CD14-positive monocyte (primary cell): ENCODE measurements around the gene PARVB. TPM values are rescaled to one million over a fixed set of nuclear protein-coding genes. Genes with fewer than 3 reads are reported as not detected.

Experiments
- DNase-seq, 3 donors: peaks; one replicate each; pipeline ENCODE4 v3.0.0-alpha.2; 2011 to 2022
- H2AFZ ChIP-seq: 2 replicates; pipeline ENCODE4 v1.6.0; 2012; ENCODE audit warnings: mild to moderate bottlenecking, low read depth, low read length, inconsistent platforms; ENCODE audit not compliant: insufficient read depth, poor library complexity, severe bottlenecking
- H3K27ac ChIP-seq, 2 donors: 1 replicate in 1 of 2; 2 replicates in 1 of 2; pipeline ENCODE4 v1.5.1; 2012 to 2013; ENCODE audit warnings: low read length in 2 of 2, control low read depth in 1 of 2, inconsistent platforms in 1 of 2, low read depth in 1 of 2, mild to moderate bottlenecking in 1 of 2
- H3K27me3 ChIP-seq, 2 donors: one replicate each; pipeline versions ENCODE4 v1.6.0 to v1.6.1; 2011 to 2013; ENCODE audit warnings: low read length in 2 of 2; ENCODE audit not compliant: control insufficient read depth in 2 of 2, insufficient read depth in 2 of 2
- H3K36me3 ChIP-seq, 2 donors: replicated peaks in 1 of 2; 1 replicate in 1 of 2; 2 replicates in 1 of 2; pipeline versions ENCODE4 v1.5.1 to v1.6.1; 2012 to 2013; ENCODE audit warnings: low read length in 2 of 2, control low read depth in 1 of 2, inconsistent platforms in 1 of 2, mild to moderate bottlenecking in 1 of 2; ENCODE audit not compliant: insufficient read depth in 2 of 2, control insufficient read depth in 1 of 2
- H3K4me1 ChIP-seq, 2 donors: 1 replicate in 1 of 2; 2 replicates in 1 of 2; pipeline versions ENCODE4 v1.5.1 to v1.6.1; 2012 to 2013; ENCODE audit warnings: low read length in 2 of 2, control low read depth in 1 of 2, inconsistent platforms in 1 of 2, mild to moderate bottlenecking in 1 of 2, moderate library complexity in 1 of 2; ENCODE audit not compliant: insufficient read depth in 2 of 2, control insufficient read depth in 1 of 2
- H3K4me2 ChIP-seq: replicated peaks from 2 replicates; pipeline ENCODE3; 2012; ENCODE audit warnings: low read length, moderate library complexity, mild to moderate bottlenecking; ENCODE audit not compliant: poor library complexity, severe bottlenecking; ENCODE audit errors: extremely low read depth
- H3K4me3 ChIP-seq, 3 experiments: fragments of 200-600 bp in 1 of 3; sonication (generic) in 1 of 3; replicated peaks in 1 of 3; 1 replicate in 2 of 3; 2 replicates in 1 of 3; pipeline ENCODE4 v1.5.1; 2011 to 2013; ENCODE audit warnings: low read length in 3 of 3, mild to moderate bottlenecking in 3 of 3, control low read depth in 2 of 3, low read depth in 2 of 3, inconsistent platforms in 1 of 3, moderate library complexity in 1 of 3
- H3K79me2 ChIP-seq: 2 replicates; pipeline ENCODE4 v1.6.0; 2012; ENCODE audit warnings: mild to moderate bottlenecking, control low read depth, inconsistent platforms, low read length, moderate library complexity; ENCODE audit not compliant: insufficient read depth
- H3K9ac ChIP-seq: 2 replicates; pipeline ENCODE4 v1.6.0; 2017; ENCODE audit warnings: low read length, mild to moderate bottlenecking; ENCODE audit not compliant: insufficient read depth, poor library complexity, severe bottlenecking
- H3K9me3 ChIP-seq, 2 donors: replicated peaks in 1 of 2; 1 replicate in 1 of 2; 2 replicates in 1 of 2; pipeline versions ENCODE4 v1.5.1 to v1.6.1; 2012 to 2013; ENCODE audit warnings: low read length in 2 of 2, control low read depth in 1 of 2; ENCODE audit not compliant: control insufficient read depth in 1 of 2, insufficient read depth in 1 of 2
- H4K20me1 ChIP-seq: 2 replicates; pipeline ENCODE4 v1.6.0; 2012; ENCODE audit warnings: mild to moderate bottlenecking, low read length, control low read depth, moderate library complexity; ENCODE audit not compliant: insufficient read depth
- H3K27ac Mint-ChIP-seq, 7 donors: one replicate each; pipeline ENCODE4 v1.8.0; 2020; ENCODE audit warnings: mild to moderate bottlenecking in 7 of 7, mixed read lengths in 7 of 7, moderate library complexity in 6 of 7, inconsistent platforms in 2 of 7
- H3K27me3 Mint-ChIP-seq, 3 donors: one replicate each; pipeline ENCODE4 v1.8.0; 2021 to 2022; ENCODE audit warnings: low read depth in 3 of 3, mild to moderate bottlenecking in 3 of 3, mixed read lengths in 3 of 3, moderate library complexity in 3 of 3, inconsistent platforms in 1 of 3
- H3K36me3 Mint-ChIP-seq, 2 donors: one replicate each; pipeline ENCODE4 v1.8.0; 2020; ENCODE audit warnings: mixed read lengths in 2 of 2, inconsistent platforms in 1 of 2, mild to moderate bottlenecking in 1 of 2
- H3K4me1 Mint-ChIP-seq: one replicate; pipeline ENCODE4 v1.8.0; 2020; ENCODE audit warnings: mild to moderate bottlenecking, mixed read lengths
- H3K4me3 Mint-ChIP-seq, 2 donors: one replicate each; pipeline ENCODE4 v1.8.0; 2020; ENCODE audit warnings: mild to moderate bottlenecking in 2 of 2, mixed read lengths in 2 of 2, moderate library complexity in 1 of 2
- H3K9me3 Mint-ChIP-seq, 7 donors: one replicate each; pipeline ENCODE4 v1.8.0; 2020 to 2022; ENCODE audit warnings: mixed read lengths in 7 of 7, mild to moderate bottlenecking in 6 of 7, moderate library complexity in 6 of 7, inconsistent platforms in 2 of 7
- CTCF ChIP-seq: fragments of 200-600 bp; IDR thresholded peaks from one replicate; pipeline ENCODE4 v1.8.0; 2022; ENCODE audit warnings: antibody characterized with exemption, mild to moderate bottlenecking
- WGBS: methylation state at CpG from one replicate; pipeline ENCODE4 v1.1.5; 2013; ENCODE audit warnings: missing lambda C conversion rate; ENCODE audit not compliant: insufficient coverage; 5-methylcytosine and 5-hydroxymethylcytosine counted together
- intact Hi-C, 2 donors: fragments of 100-400 bp; cut with micrococcal nuclease; formaldehyde crosslinking; loops; one replicate each; pipeline versions ENCODE4 v1.15.0 to v1.15.1; 2023
- polyA plus RNA-seq, 3 donors: library from polyadenylated mRNA; depleted of rRNA in 1 of 3; unstranded in 2 of 3; stranded (reverse) in 1 of 3; fragments of 300-500 nt in 2 of 3; fragments of >200 nt in 1 of 3; fragmentation: Illumina TruSeq in 2 of 3; gene quantifications; 1 replicate in 2 of 3; 2 replicates in 1 of 3; pipeline ENCODE4 v1.2.3, GENCODE V29; 2012 to 2021

The PARVB gene
- polyA plus RNA-seq, 3 donors = 13.4 to 38.5 (median 17.9) TPM

- no peak overlapping the region for H3K27ac Mint-ChIP-seq
- H3K4me3 Mint-ChIP-seq = no peak overlapping the region
Observed at GRCh38 chr22:44163536-44163935, 139.4 kb downstream of the PARVB start.

DNA sequence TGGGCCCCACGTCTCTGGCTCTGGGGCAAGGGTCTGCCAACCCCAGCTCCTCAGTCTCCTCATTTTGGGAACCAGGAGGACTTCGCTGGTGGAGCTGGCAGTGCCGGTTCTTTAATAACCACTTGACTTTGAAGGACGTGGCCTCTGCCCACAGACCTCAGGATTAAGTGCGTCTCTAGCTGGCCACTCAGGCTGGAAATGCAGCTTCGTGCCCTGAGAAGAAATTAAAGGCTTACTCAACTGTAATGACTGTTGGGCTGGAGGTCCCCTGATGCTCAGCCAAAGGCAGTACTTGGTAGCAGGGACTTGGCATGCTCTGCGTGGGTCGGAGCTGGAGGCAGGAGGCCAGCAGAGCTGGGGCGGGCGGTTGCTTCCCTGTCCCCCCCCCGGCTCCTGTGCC, 139.9 kb downstream of the PARVB start:
- no peak overlapping the region for H3K4me2 ChIP-seq
- H3K4me1 Mint-ChIP-seq = peaks cover 18% of the 10 kb centered on the region
- DNase-seq = no peak
- H3K9me3 Mint-ChIP-seq = no peaks in the 10 kb centered on the region
- H3K27me3 ChIP-seq = no peaks in the 10 kb centered on the region
- no peak for TF ChIP-seq CTCF
- no peak overlapping the region for H2AFZ ChIP-seq
- H3K9me3 ChIP-seq = no peaks in the 10 kb centered on the region
- H3K27me3 Mint-ChIP-seq = peaks cover 0 to 2% (median 2%) of the 10 kb centered on the region in 3 donors
- H3K4me1 ChIP-seq = peaks cover 11 to 12% of the 10 kb centered on the region in 2 donors
- no peak overlapping the region for H3K9ac ChIP-seq
- H3K4me3 ChIP-seq = no peak overlapping the region
- H3K27ac Mint-ChIP-seq = no peak overlapping the region
- no peaks in the 10 kb centered on the region for H4K20me1 ChIP-seq
- H3K27ac ChIP-seq = no peak overlapping the region
- no peak overlapping the region for H3K4me3 Mint-ChIP-seq
- H3K79me2 ChIP-seq = no peaks in the 10 kb centered on the region
- intact Hi-C loops = no loop called here
- H3K36me3 ChIP-seq = peaks cover 8 to 30% of the 10 kb centered on the region in 2 donors
- WGBS = 85% methylated on average over 7 of the region's 11 CpGs
- peaks cover 34 to 47% of the 10 kb centered on the region in 2 donors for H3K36me3 Mint-ChIP-seq

More at GRCh38 chr22:44163536-44163935, 139.4 kb downstream of the PARVB start:
- Mint-ChIP-seq H3K27me3 (peaks cover 0 to 2% (median 2%) of the 10 kb centered on the region in 3 donors), H3K9me3 (no peaks in the 10 kb centered on the region), H3K36me3 (peaks cover 35 to 48% of the 10 kb centered on the region in 2 donors), H3K4me1 (peaks cover 18% of the 10 kb centered on the region)
- no peaks in the 10 kb centered on the region for H3K27me3 ChIP-seq
- no peak overlapping the region for H3K4me3 ChIP-seq
- no peak overlapping the region for H3K4me2 ChIP-seq
- no peak for DNase-seq
- no peak for TF ChIP-seq CTCF
- H2AFZ ChIP-seq = no peak overlapping the region
- no peaks in the 10 kb centered on the region for H3K79me2 ChIP-seq
- H3K36me3 ChIP-seq = peaks cover 11 to 35% of the 10 kb centered on the region in 2 donors
- no peaks in the 10 kb centered on the region for H4K20me1 ChIP-seq
- peaks cover 11 to 12% of the 10 kb centered on the region in 2 donors for H3K4me1 ChIP-seq
- WGBS = 93% methylated on average over 13 of the region's 18 CpGs
- no peak overlapping the region for H3K9ac ChIP-seq
- H3K27ac ChIP-seq = no peak overlapping the region
- intact Hi-C loops = no loop called here
- H3K9me3 ChIP-seq = no peaks in the 10 kb centered on the region
